Stimulated activated CD8-positive, alpha-beta memory T cell treated with anti-CD3 and anti-CD28 coated beads, Interleukin-12 subunit alpha, Interleukin-12 subunit beta, amount 100 ng/mL, for 24 hours (primary cell): Measurements from ENCODE around the gene HIC1.

Experiments
- DNase-seq: peaks from one replicate; pipeline ENCODE4 v3.0.0-alpha.2; 2020; ENCODE audit errors: extremely low read depth

Gene HIC1

DNA sequence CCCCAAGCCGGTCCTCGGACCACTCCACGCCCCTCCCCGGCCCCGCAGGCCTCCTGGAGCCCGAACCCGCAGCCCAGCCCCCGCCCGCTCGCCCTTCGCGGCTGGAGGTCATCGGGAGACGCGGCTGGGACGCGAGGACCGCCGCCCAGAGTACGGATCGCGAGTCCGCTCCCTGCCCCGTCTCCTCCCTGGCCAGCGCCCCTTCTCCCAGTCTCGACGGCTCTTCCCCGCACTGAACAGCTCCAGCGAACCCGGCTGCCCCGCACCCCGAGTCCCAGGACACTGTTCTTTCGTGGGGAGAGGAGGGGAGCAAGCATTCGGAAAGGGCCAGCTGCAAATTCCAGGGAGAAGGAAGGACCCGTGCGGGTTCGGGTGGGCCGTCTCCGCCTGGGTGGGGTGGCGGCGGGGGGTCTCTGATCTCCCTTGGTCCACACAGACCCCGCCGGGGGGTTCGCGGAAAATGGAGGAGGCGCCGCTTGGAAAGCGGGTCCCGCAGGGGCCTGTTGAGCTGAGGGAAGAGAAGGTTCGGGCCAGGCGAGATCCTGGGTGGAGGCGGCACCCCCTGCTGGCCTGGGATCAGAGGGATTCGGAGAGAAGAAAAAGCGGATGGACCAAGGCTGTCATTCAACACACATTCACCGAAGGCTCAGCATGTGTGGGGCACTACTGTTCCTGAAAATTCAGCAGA lies 29.1 kb upstream of the HIC1 start:
- no peak for DNase-seq

DNA sequence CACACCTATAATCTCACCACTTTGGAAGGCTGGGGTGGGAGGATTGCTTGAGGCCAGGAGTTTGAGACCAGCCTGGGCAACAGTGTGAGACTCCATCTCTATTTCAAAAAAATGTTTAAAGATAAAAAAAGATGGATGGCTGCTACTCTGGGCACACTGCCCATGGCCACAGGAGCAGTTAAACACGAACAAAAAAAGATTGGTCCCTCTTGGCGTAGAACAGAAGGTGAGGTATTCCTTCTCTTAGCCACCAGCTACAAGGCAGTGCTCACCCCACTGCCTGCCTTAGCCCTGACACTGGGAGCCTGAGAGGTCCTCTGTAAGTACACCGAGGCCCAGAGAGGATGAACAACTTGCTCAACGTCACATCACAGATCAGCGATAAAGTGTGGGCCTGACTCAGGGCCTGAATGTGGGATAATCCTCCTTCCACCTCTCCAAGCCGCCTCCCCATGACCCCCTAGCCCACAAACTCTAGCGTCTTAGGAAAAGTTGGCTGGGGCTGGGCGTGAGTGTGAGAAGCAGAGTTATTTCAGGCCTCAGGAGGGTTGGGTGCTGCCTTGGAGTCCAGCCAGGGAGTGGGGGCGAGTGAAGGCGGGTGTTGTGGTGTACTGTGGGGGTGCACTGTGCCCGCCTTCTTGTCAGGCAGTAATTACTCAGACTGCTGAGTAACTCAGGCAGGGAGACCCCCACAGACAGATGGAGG lies 27.2 kb upstream of the HIC1 start:
- no peak for DNase-seq

DNA sequence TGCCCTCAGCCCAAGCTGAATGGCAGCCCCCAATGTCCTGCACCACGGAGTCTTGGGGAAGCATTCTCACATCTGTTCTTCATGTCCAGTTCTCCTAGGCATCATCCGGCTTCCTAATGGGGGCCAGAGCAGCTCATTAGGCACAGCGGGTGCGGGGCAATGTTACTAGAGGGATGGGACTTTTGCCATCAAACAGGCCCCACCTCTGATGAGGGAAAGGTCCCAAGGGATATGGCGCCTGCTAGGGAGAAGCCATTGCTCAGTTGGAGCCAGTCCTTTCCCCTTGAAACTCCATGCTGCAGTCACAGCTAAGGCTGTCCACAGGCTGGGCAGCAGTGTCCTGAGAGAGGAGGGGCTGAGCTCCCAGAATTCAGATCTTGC lies 26.7 kb upstream of the HIC1 start:
- DNase-seq, result no peak

DNA sequence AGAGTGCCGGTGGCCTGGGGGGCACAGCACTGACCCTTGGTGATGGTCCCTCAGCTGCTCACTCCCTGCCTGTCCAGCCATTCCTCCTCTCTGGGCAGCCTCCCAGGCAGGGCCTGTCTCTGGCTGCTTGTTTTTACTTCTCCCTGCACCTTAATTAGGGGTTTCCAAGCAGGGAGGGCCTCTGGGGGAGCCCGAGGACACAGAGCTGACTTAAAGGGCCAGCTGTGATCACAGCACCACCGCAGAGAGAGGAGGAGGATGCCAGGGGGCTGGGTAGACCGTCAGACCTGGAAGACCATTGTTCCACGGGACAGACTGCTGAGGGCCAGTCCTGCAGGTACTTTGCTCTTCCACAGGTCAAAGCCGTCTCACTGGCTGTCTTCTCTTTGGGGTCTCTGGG lies 26.2 kb upstream of the HIC1 start:
- DNase-seq, result no peak

DNA sequence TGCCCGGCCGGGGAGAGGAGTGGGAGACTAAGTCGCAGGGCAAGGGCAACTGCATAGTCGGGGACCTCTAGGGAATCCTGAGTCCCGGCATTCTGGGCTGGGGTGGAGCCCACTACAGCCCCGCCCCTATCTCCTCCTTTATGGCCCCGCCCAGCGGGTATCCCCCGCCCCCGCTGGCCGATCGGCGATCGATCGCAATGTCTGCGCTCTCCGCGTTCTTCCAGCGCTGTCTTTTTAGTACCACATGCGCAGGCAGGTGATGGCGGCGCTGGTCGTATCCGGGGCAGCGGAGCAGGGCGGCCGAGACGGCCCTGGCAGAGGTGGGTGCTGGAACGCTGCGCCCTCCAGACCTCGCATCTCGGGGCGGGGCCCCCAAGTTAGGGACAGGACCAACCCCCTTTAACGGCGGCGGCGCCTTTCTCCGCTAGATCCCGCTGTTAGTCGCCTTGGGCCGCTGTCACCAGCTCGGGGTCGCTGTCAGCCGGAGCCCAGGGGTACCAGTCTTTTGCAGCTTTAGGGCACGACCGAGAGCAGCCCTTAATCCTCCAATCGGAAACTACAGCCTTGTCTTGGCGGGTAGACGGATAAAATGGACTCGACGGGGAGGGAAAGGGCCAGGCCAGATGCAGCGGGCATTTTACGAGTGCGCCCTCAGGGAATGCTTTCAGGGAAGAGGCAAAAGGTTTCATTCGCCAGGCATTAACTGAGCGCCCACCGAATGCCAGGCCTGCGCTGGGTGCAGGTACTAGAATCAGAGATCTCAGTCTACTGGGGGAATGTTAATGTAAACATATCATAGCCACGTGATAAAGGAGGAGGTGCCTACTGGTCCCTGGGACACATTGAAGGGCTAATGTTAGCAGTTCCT lies 24.8 kb upstream of the HIC1 start, which contains the start of gene DPH1:
DPH1 (plus strand) TSS at position 243 of the 868 bp plus-strand sequence; CDS start at position 260, 17 bp downstream.
- peak; percentile 73 for DNase-seq

DNA sequence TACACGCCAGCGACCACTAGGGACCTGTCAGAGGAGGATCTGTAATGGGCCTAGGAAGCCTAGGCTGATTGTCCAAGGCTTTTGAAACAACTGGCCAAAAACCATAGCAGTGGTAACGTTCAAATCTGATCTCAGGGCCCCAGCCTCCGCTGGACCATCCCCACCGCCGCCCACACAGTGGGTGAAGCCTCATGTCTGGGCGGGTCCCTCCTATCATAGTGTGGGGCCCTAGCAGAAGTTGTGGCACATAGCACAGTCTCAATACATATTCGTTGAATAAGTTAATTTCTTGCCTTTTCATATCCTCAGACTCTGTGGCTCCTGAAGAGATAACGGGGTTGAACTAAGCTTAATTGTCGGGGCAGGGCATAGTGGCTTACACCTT lies 24.1 kb upstream of the HIC1 start:
- DNase-seq, result no peak

DNA sequence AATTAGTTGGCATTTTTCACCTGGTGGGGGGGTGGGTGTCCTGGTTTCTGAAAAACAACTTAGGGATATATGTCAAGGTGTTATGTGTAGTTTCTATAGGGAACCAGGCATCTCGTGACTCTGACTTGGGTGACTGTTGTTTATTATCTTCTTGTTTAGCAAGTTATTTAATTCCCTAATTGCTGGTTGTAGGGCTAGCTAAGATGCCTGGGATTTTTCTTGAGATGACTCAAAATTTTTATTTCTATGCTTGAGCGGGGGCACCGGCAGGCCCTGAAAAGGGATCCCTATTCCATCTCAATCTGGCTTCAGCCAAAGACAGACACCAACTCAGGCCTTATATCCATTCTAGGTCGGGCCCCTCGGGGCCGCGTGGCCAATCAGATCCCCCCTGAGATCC lies 21.8 kb upstream of the HIC1 start:
- DNase-seq, result no peak

DNA sequence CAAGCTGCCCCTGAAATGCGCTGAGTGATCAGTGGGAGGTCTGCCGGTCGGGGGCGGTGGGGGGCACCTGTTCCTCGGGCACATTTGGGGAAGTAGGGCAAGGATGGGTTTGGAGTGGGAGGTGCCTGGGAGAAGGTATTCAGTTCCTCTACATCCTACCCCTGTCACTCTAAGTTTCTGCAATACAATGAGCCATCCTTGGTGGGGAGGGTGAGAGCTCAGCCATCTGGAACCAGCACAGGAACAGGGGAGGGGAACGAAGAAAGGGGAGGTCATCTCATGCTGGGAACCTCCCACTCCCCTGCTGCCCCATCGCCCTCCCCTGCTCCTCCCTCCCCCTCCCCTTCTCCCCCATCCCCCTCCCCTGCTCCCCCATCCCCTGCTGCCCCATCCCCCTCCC lies 20.7 kb upstream of the HIC1 start:
- no peak for DNase-seq

DNA sequence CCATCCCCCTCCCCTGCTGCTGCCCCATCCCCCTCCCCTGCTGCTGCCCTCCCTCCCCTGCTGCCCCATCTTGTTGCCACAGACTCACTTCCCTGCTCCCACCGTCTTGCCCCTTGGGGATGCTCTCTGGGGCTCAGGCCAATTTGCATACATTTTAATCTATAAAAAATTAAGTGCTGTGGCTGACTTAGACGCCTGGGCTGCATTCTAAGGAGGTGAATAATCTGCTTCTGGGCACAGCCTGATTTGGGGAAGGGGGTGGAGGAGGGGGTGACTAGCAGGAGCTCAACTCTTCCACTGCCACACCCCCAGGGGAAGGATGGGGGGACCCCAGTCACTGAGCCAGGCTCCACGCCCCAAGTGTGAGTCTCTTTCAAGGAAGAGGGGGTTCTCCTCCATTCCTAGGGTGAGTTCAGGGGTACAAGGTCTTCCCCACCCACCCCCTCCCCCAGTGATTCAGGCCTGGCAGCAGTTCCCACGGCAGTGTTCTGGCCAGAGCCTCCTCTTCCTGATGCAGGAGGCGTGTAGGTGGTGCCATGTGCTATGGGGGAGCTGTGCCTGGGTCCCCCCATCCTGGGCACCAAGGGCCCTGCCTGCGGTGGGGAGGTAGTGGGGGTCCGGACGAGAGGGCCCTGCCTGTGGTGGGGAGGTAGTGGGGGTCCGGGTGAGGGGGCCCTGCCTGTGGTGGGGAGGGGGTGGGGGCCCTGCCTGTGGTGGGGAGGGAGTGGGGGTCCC lies 19.9 kb upstream of the HIC1 start:
- no peak for DNase-seq

DNA sequence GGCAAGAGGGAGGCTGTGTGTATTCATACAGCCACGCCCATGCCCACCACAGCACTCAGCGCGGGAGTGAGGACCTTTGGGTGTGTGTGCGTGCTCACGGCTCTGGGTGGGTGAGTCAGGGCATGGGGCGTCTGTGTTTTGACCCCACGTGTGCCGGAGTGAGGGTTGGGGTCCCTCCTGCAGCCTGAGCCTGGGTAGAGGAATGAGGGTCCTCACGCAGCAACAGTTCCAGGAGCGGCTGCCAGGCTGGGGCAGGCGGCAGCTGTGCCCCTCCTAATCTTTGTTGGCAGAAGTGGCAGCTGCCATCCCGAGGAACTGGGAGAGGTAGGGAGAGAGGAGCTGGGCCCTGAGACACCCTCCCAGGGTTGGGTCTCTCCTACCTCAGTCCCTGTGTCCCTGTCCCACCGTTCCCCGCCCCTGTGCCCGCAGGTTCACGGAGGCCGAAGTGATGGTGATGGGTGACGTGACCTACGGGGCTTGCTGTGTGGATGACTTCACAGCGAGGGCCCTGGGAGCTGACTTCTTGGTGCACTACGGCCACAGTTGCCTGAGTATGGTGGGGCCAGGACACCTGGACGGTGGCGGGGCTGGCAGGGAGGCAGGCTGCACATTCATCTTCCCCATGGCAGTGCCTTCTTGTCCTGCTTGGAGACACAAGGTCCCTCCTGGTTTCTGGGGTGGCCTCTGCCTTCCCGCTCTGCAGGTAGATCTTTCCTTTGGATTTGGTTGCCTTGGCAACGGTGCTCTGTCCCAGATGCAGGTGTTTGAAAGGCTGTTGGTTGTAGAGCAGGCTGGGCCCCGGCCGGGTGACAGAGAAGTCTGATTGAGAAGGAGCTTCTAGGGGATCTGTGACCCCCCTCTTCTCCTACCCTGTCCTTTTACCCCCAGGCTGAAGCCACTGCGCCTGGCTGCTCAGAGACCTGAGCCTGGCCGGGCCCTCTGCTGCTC lies 19.1 kb upstream of the HIC1 start:
- DNase-seq, result no peak

DNA sequence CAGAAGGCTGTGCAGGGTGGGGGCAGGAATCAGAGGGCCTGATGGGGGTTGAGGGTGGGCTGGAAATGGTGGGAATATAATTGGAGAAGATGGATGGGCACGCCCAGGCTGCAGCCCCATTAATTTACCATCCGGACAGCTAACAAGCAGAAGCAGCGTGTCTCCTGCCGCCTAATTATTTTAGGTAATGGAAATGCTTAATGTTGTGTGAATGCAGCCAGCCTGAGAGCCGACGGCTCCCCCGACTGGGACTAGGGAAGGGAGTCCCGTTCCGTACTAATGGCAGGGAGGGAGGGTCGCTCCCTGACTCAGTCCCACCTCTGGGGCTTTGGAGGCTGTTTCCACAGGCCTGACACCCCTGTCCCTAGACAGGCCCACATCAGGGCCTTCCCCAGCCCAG lies 17.7 kb upstream of the HIC1 start:
- no peak for DNase-seq

DNA sequence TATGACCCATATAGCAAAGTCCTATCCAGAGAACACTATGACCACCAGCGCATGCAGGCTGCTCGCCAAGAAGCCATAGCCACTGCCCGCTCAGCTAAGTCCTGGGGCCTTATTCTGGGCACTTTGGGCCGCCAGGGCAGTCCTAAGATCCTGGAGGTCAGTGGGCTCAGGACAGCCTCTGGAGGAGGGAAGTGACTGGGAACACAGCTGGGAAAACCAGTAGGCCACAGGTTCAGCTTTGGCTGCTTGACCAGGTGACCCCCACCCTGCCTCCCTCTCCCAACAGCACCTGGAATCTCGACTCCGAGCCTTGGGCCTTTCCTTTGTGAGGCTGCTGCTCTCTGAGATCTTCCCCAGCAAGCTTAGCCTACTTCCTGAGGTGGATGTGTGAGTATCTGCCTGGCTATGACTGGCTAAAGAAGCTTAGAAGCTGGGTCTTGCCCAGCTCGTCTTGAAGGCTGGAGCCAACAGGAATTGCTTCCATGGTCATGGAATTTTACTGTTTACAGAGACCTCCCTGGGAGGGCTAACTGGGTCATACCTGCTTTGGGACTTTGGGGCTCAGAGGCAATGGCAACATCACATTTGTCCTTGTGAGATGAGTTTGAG lies 14.6 kb upstream of the HIC1 start:
- no peak for DNase-seq

DNA sequence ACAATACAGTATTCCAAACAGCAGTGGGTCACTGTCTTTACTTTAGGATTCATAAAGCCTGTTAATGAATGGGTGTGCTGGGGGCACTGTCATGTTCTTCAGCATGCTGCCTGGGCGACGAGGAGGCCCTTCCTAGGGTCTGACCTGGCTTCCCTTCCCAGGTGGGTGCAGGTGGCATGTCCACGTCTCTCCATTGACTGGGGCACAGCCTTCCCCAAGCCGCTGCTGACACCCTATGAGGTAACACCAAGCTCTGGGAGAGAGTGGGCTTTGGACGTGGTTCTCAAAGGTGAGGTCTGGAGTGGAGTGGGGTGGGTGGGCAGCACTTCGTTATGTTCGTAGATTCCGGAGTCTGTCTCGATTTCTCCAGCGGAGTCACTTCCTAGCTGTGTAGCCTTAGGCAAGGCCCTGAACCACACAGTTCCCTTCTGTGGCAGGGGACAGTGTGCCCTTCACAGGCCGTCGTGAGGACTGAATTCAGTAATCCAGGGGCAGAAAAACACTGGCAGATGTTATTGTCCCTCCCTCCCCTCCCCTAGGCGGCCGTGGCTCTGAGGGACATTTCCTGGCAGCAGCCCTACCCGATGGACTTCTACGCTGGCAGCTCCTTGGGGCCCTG lies 13.9 kb upstream of the HIC1 start:
- DNase-seq, result no peak

DNA sequence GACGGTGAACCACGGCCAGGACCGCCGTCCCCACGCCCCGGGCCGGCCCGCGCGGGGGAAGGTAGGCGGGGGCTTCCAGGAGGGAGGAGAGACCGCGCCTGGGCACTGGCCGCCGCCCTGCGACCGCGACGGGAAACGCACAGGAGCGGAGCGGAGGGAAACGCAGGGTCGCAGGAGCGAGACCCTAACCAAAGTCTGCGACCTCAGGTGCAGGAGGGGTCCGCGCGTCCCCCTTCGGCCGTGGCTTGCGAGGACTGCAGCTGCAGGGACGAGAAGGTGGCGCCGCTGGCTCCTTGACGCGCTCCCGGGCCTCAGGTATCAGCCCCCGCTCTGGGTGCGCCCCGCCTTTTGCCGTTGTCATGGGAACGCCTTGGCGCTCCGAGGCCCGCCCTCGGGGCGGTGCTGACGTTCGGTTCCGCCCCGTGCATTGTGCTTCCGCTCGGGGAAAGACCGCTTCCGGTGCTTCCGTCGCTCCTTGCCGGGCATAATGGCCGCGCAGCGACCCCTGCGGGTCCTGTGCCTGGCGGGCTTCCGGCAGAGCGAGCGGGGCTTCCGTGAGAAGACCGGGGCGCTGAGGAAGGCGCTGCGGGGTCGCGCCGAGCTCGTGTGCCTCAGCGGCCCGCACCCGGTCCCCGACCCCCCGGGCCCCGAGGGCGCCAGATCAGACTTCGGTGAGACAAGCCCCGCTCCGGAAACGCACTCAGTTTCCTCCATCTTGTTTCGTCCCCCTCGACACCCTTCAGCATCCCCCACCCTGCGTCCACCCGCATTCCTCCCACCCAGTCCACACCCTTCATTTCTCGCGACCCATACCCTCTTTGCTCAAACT lies 13.1 kb upstream of the HIC1 start, which contains the start of gene OVCA2:
OVCA2 (plus strand) TSS at position 462 of the 829 bp plus-strand sequence; CDS start at position 488, 26 bp downstream.
- peak; percentile 92 for DNase-seq

DNA sequence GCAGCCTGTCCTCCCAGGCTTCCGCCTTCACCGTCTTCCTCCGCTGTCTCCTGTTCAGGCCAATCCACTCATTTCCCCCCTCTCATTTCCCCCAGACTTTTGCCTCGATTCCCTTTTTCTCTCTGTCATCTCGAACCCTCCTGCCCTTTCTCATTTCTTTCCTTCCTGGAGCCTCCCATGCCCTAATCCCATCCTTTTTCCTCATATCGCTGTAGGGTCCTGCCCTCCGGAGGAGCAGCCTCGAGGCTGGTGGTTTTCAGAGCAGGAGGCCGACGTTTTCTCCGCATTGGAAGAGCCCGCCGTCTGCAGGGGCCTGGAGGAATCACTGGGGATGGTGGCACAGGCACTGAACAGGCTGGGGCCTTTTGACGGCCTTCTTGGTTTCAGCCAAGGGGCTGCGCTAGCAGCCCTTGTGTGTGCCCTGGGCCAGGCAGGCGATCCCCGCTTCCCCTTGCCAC lies 12.5 kb upstream of the HIC1 start:
- no peak for DNase-seq

DNA sequence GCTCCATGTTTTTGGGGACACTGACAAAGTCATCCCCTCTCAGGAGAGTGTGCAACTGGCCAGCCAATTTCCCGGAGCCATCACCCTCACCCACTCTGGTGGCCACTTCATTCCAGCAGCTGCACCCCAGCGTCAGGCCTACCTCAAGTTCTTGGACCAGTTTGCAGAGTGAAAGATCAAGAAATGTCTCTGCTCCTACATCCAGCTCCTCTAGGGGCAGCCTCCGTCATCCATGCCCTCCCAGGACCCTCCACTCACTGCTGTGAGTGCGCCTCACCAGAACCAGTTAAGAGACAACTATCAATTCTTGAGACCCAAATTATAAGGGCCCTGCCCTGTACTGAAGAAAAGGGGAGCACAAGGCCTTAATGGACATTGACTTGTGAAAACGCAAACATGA lies 12.0 kb upstream of the HIC1 start:
- no peak for DNase-seq

DNA sequence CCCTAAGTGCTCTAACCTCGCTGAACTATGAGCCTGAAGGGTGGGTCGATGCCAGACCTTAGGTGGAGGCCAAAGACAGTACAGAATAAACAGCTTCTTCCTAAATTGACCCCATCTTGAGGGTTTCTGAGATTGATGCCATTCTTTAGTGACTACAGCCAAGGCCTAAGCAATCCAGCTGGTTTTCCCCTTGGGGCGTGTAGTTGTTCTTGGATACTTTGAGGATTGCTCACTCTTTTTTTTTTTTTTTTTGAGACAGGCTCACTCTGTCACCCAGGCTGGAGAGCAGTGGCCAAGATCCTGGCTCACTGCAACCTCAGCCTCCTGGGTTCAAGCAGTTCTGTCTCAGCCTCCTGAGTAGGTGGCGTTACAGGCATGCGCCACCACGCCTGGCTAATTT lies 11.1 kb upstream of the HIC1 start:
- DNase-seq, result no peak

DNA sequence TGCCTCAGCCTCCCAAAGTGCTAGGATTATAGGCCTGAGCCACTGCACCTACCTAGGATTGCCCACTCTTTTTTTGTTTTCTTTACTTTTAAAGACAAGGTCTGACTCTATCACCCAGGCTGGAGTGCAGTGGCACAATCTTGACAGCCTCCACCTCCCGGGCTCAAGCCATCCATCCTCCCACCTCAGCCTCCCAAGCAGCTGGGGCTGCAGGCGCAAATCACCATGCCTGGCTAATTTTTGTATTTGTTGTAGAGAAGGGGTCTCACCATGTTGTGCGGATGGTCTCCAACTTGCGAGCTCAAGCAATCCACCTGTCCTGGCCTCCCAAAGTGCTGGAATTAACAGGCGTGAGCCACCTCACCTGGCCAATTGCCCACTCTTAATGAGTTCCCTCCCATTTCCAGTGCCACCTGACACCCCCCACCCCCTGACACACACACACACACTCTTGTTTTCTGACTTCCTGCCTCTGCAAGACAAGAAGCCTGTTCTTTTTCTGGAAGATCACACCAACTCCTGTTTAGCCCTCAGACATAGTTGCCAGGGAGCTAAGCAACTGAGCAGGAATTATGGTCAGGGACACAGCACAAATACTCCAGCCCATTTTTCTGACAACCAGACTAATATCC lies 10.5 kb upstream of the HIC1 start:
- DNase-seq, result no peak
